Ascending aorta (tissue), 2 donors: ENCODE data around the gene CST9. TPM values are rescaled to one million over a fixed set of nuclear protein-coding genes. Genes with fewer than 3 reads are reported as not detected.

Experiments used
- DNase-seq, 2 donors: peaks; one replicate each; pipeline ENCODE4 v3.0.0-alpha.2; 2019; ENCODE audit warnings: low spot score in 2 of 2
- H3K27ac ChIP-seq, 2 donors: fragments of 200-600 bp; sonication (generic); one replicate each; pipeline ENCODE4 v1.5.1; 2016 to 2017; ENCODE audit warnings: mild to moderate bottlenecking in 1 of 2
- H3K27me3 ChIP-seq: fragments of 200-600 bp; sonication (generic); one replicate; pipeline ENCODE4 v1.5.1; 2017
- H3K36me3 ChIP-seq, 2 donors: fragments of 200-600 bp; sonication (generic); one replicate each; pipeline ENCODE4 v1.5.1; 2016
- H3K4me1 ChIP-seq, 2 donors: fragments of 200-600 bp; sonication (generic); one replicate each; pipeline ENCODE4 v1.5.1; 2016 to 2017; ENCODE audit warnings: mild to moderate bottlenecking in 1 of 2
- H3K4me3 ChIP-seq, 2 donors: fragments of 200-600 bp; sonication (generic); one replicate each; pipeline ENCODE4 v1.5.1; 2016 to 2017; ENCODE audit warnings: mild to moderate bottlenecking in 1 of 2
- H3K9me3 ChIP-seq, 2 donors: fragments of 200-600 bp; sonication (generic); one replicate each; pipeline ENCODE4 v1.5.1; 2016
- CTCF ChIP-seq, 3 experiments: fragments of 200-600 bp in 2 of 3; fragments of 450-650 bp in 1 of 3; sonication (generic) in 2 of 3; IDR thresholded peaks; one replicate each; pipeline ENCODE4 v1.5.1; 2016 to 2019; ENCODE audit warnings: antibody characterized with exemption in 3 of 3, mild to moderate bottlenecking in 1 of 3, moderate library complexity in 1 of 3
- intact Hi-C: fragments of 100-400 bp; cut with DNase I; formaldehyde crosslinking; loops from one replicate; pipeline ENCODE4 v1.15.1; 2023
- total RNA-seq: library from RNA; depleted of rRNA; stranded (reverse); fragments of >200 nt; gene quantifications from one replicate; pipeline ENCODE4 v1.1.0, GENCODE V29; 2016

The CST9 gene
- total RNA-seq = not detected

- intact Hi-C loops = loop anchor here (2.0 to 5.0 kb wide), 3 partner anchors 31 to 163 kb away; partner anchors contain the start of gene CST3
- Histone ChIP-seq H3K4me1 (no peaks in the 10 kb centered on the region), H3K27ac (no peak within 1 kb of the TSS), H3K27me3 (no peaks in the 10 kb centered on the region), H3K4me3 (no peak within 1 kb of the TSS), H3K9me3 (no peaks in the 10 kb centered on the region), H3K36me3 (no peaks in the 10 kb centered on the region)
- no peak for TF ChIP-seq CTCF (IDR thresholded peaks at IDR 0.05)
- no peak for DNase-seq
Observed at GRCh38 chr20:23605867-23606651, at the start of gene CST9. Gene CST9, minus strand, starts transcription at chr20:23605917. Its CDS starts 53 bp downstream, at chr20:23605864.

- Histone ChIP-seq H3K27me3 (no peaks in the 10 kb centered on the region), H3K9me3 (no peaks in the 10 kb centered on the region), H3K27ac (no peak overlapping the region), H3K4me1 (peaks cover 0 to 2% of the 10 kb centered on the region in 2 donors), H3K36me3 (no peaks in the 10 kb centered on the region), H3K4me3 (no peak overlapping the region)
- no peak for TF ChIP-seq CTCF (IDR thresholded peaks at IDR 0.05)
- DNase-seq = no peak
- intact Hi-C loops = loop anchor here (5.0 kb wide), 1 partner anchor 47 kb away; the partner anchor contains the start of gene CST9
Observed at GRCh38 chr20:23654717-23655116, 49.0 kb upstream of the CST9 start.

GRCh38 chr20:23654000-23654399 lies 48.3 kb upstream of the CST9 start:
- Histone ChIP-seq H3K4me3 (no peak overlapping the region), H3K27me3 (no peaks in the 10 kb centered on the region), H3K4me1 (peaks cover 0 to 2% of the 10 kb centered on the region in 2 donors), H3K27ac (no peak overlapping the region), H3K36me3 (no peaks in the 10 kb centered on the region), H3K9me3 (no peaks in the 10 kb centered on the region)
- DNase-seq = no peak
- intact Hi-C loops = no loop called here
- no peak for TF ChIP-seq CTCF (IDR thresholded peaks at IDR 0.05)

GRCh38 chr20:23653400-23653938 lies 47.8 kb upstream of the CST9 start:
- Histone ChIP-seq H3K36me3 (no peaks in the 10 kb centered on the region), H3K4me1 (peaks cover 0 to 2% of the 10 kb centered on the region in 2 donors), H3K4me3 (no peak overlapping the region), H3K27ac (no peak overlapping the region), H3K9me3 (no peaks in the 10 kb centered on the region), H3K27me3 (no peaks in the 10 kb centered on the region)
- intact Hi-C loops = no loop called here
- TF ChIP-seq CTCF (IDR thresholded peaks at IDR 0.05) = no peak
- no peak for DNase-seq

- H3K9me3 ChIP-seq = no peaks in the 10 kb centered on the region
- intact Hi-C loops = no loop called here
- DNase-seq = no peak
- TF ChIP-seq CTCF (IDR thresholded peaks at IDR 0.05) = no peak
- no peak overlapping the region for H3K27ac ChIP-seq
- H3K4me1 ChIP-seq = peaks cover 0 to 2% of the 10 kb centered on the region in 2 donors
- H3K36me3 ChIP-seq = no peaks in the 10 kb centered on the region
- no peak overlapping the region for H3K4me3 ChIP-seq
- H3K27me3 ChIP-seq = no peaks in the 10 kb centered on the region
Observed at GRCh38 chr20:23652926-23653325, 47.2 kb upstream of the CST9 start.
